Activated CD4-positive, alpha-beta T cell treated with anti-CD3 and anti-CD28 coated beads for 36 hours (primary cell): ENCODE measurements around the gene DCXR. TPM values are rescaled to one million over a fixed set of nuclear protein-coding genes. Genes with fewer than 3 reads are reported as not detected.
A peak's percentile ranks its signal among the peaks of the same experiment; 100 is the strongest.

Source experiments
- ATAC-seq: fragments of 200-7000 bp; cut with Tn5 transposase; one replicate; pipeline ENCODE4 v1.10.0; 2021; ENCODE audit warnings: mild to moderate bottlenecking, moderate library complexity
- CTCF ChIA-PET: fragments of 350-600 bp; sonication (Branson Sonifier 250); formaldehyde crosslinking; loops from one replicate; lab custom pipeline; 2021; ENCODE audit warnings: antibody characterized with exemption; lab: Charles Lee
- POLR2A ChIA-PET: fragments of 350-600 bp; sonication (Branson Sonifier 250); formaldehyde crosslinking; loops from one replicate; lab custom pipeline; 2021; ENCODE audit warnings: antibody characterized with exemption, inconsistent platforms; lab: Charles Lee
- DNase-seq: peaks from one replicate; pipeline ENCODE4 v3.0.0-alpha.2; 2020
- H3K27ac Mint-ChIP-seq: one replicate; pipeline ENCODE4 v1.8.0; 2021; ENCODE audit warnings: mixed read lengths
- H3K27me3 Mint-ChIP-seq: one replicate; pipeline ENCODE4 v1.8.0; 2021; ENCODE audit warnings: mixed read lengths
- H3K36me3 Mint-ChIP-seq: one replicate; pipeline ENCODE4 v1.8.0; 2021; ENCODE audit warnings: low read depth, mixed read lengths
- H3K4me1 Mint-ChIP-seq: one replicate; pipeline ENCODE4 v1.8.0; 2021; ENCODE audit warnings: mixed read lengths
- H3K4me3 Mint-ChIP-seq: one replicate; pipeline ENCODE4 v1.8.0; 2021; ENCODE audit warnings: mild to moderate bottlenecking, moderate library complexity, mixed read lengths
- H3K9me3 Mint-ChIP-seq: one replicate; pipeline ENCODE4 v1.8.0; 2021; ENCODE audit warnings: low read depth, mixed read lengths
- intact Hi-C, 2 experiments: fragments of 100-400 bp; cut with DNase I in 1 of 2; cut with micrococcal nuclease in 1 of 2; formaldehyde crosslinking; loops; one replicate each; pipeline versions ENCODE4 v1.14.2 to v1.15.1; 2022 to 2024; cut with DNase I, micrococcal nuclease
- total RNA-seq, 2 experiments: library from RNA; stranded (reverse); gene quantifications; one replicate each; pipeline ENCODE4 v1.2.3, GENCODE V29; 2021

DCXR gene
- total RNA-seq, 2 experiments from 2014 or later, result 105 to 166 TPM

DNA sequence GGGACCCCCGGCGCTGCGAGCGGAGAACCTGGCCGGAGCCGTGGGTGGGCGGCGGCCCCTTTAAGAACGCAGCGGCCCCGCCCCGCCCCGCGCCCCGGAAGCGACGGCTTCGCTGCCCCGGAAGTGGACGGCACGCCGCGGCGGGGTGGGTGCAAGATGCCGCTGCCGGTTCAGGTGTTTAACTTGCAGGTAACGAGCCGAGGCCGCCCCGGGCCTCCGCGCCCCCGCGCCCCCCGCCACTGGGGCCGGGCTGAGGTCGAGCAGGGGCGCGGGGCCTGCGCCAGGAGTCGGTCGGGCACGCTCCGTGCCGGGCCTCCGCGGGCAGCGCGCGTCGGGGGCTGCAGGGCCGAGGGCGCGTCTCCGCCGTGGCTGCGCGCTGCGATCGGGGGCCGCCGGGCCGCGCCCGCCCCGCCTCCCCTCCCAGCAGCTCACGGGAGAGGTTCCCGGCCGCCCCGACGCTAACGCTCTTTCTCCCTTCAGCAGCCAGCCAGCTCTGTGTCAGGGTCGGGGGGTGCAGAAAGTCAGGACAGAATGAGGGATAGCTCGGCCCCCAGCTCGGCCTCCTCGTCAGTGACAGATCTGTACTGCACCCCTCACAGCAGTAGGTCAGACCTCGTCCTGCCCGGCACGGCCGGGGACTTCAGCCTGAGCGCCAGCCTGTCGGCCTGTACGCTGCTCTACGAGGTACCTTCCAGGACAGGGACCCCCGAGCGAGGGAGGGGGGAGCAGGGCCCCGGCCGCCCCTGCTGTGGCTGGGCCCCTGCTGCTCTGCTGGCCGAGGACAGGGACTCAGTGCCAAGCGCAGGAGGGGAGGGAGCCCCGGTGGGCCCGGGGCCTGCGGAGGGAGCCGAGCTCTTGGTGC, 14.5 kb upstream of the DCXR start, which contains the start of the genes GPS1 and RFNG:
TSS of gene GPS1 (plus strand) at position 123 of the 862 bp plus-strand sequence. CDS start at position 157, 34 bp downstream.
TSS of gene RFNG (minus strand) at position 36 of the 862 bp plus-strand sequence. CDS start 45 bp downstream, outside the sequence.
- POLR2A ChIA-PET, result interaction anchor here (0.7 to 1.4 kb wide), 2 partner anchors 46 to 200 kb away, joined by 3 to 5 read pairs; partner anchors contain the start of gene FASN
- Mint-ChIP-seq H3K4me3 (peak within 1 kb of the TSS; percentile 82), H3K27me3 (no peaks in the 10 kb centered on the region), H3K27ac (peak within 1 kb of the TSS; percentile 73), H3K36me3 (peaks cover 9% of the 10 kb centered on the region), H3K9me3 (no peaks in the 10 kb centered on the region), H3K4me1 (peaks cover 21% of the 10 kb centered on the region)
- DNase-seq (peak; percentile 90), ATAC-seq (peak; percentile 91)
- intact Hi-C loops, result loop anchor here (1.0 to 2.0 kb wide), 5 partner anchors 13 to 46 kb away; partner anchors contain the start of genes DCXR (in 1 of the 2), DUS1L (in 1 of the 2), FASN (in 1 of the 2) and LRRC45 (in 1 of the 2)
- CTCF ChIA-PET, result no interaction called here

DNA sequence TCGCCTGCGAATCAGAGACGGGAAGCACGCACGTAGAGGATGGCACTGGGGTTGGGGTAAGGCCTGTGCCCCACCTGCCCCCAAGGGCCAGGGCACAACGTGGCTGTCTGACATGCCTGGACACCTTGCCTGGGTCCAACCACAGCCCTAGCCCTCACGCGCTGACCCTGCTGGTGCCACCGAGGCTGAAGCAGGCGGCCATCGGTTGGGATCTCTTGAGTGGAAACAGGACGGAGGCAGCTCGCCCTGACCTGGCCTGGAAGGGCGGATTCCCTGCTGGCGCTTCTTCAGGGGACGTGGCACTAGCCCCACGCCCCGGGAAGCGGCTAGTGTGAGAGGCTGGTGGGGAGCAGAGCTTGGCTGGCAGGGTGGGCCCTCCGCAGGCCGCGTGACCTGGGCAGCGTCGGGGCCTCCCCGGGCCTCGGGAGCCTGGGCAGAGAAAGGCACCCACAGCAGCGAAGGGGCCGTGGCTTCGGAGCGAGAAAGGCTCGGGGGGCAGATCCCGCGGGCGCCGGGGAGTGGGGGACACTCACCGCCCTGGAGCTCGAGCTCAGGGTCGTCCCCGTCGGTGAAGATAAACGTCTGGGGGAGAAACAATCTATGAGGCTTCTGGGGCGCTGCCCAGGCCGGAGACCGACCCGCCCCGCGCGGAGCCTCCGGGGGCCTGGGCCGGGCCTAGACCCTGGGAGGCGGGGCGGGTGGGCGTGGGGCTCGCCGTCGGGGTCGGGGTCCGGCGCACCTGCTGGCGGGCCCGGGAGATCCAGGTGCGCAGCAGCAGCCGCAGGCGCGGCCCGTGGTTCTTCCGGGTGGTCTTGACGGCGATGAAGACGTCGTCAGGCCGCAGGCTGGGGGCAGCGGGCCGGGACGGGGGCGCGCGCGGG, 13.5 kb upstream of the DCXR start:
- Mint-ChIP-seq H3K27me3 (no peaks in the 10 kb centered on the region), H3K4me3 (peak overlapping the region; percentile 82), H3K4me1 (peaks cover 21% of the 10 kb centered on the region), H3K36me3 (peaks cover 10% of the 10 kb centered on the region), H3K9me3 (no peaks in the 10 kb centered on the region), H3K27ac (peak overlapping the region; percentile 73)
- POLR2A ChIA-PET, result no interaction called here
- intact Hi-C loops, result loop anchor here in 1 of 2 experiments (1.0 kb wide), 4 partner anchors 14 to 47 kb away; partner anchors contain the start of genes DCXR, DUS1L, FASN and LRRC45
- ATAC-seq, result no peak
- CTCF ChIA-PET, result interaction anchor here (0.6 kb wide), 1 partner anchor 31 kb away, joined by 3 read pairs; no protein-coding TSS in a partner anchor
- DNase-seq, result peak; percentile 16

- Mint-ChIP-seq H3K4me3 (peak overlapping the region; percentile 82), H3K4me1 (peaks cover 21% of the 10 kb centered on the region), H3K36me3 (peaks cover 9% of the 10 kb centered on the region), H3K9me3 (no peaks in the 10 kb centered on the region), H3K27ac (peak overlapping the region; percentile 73), H3K27me3 (no peaks in the 10 kb centered on the region)
- DNase-seq, result peak; percentile 10
- intact Hi-C loops, result no loop called here
- ChIA-PET CTCF (interaction anchor here (0.9 kb wide), 1 partner anchor 20 kb away, joined by 3 read pairs; no protein-coding TSS in a partner anchor), POLR2A (no interaction called here)
- ATAC-seq, result no peak
Observed at GRCh38 chr17:82050152-82050760, 12.8 kb upstream of the DCXR start.

GRCh38 chr17:82049521-82049971, 12.0 kb upstream of the DCXR start:
- Mint-ChIP-seq H3K9me3 (no peaks in the 10 kb centered on the region), H3K36me3 (peaks cover 9% of the 10 kb centered on the region), H3K27ac (no peak overlapping the region), H3K4me3 (no peak overlapping the region), H3K27me3 (no peaks in the 10 kb centered on the region), H3K4me1 (peaks cover 21% of the 10 kb centered on the region)
- intact Hi-C loops, result no loop called here
- ChIA-PET CTCF (interaction anchor here (0.9 kb wide), 1 partner anchor 20 kb away, joined by 3 read pairs; no protein-coding TSS in a partner anchor), POLR2A (no interaction called here)
- DNase-seq (peak; percentile 5), ATAC-seq (no peak)

- CTCF ChIA-PET, result interaction anchor here (0.5 to 0.9 kb wide), 2 partner anchors 11 to 19 kb away, joined by 3 read pairs; partner anchors contain the start of gene DCXR
- Mint-ChIP-seq H3K4me3 (no peak overlapping the region), H3K9me3 (no peaks in the 10 kb centered on the region), H3K36me3 (peaks cover 9% of the 10 kb centered on the region), H3K4me1 (peaks cover 21% of the 10 kb centered on the region), H3K27me3 (no peaks in the 10 kb centered on the region), H3K27ac (no peak overlapping the region)
- ATAC-seq, result no peak
- POLR2A ChIA-PET, result no interaction called here
- intact Hi-C loops, result no loop called here
- DNase-seq, result no peak
Observed at GRCh38 chr17:82049106-82049505, 11.6 kb upstream of the DCXR start.

- H3K27me3 Mint-ChIP-seq, result no peaks in the 10 kb centered on the region
- CTCF ChIA-PET, result interaction anchor here (0.5 kb wide), 1 partner anchor 11 kb away, joined by 3 read pairs; the partner anchor contains the start of gene DCXR
- ATAC-seq (no peak), DNase-seq (no peak)
- POLR2A ChIA-PET, result no interaction called here
- peaks cover 18% of the 10 kb centered on the region for H3K4me1 Mint-ChIP-seq
- peaks cover 9% of the 10 kb centered on the region for H3K36me3 Mint-ChIP-seq
- H3K9me3 Mint-ChIP-seq, result no peaks in the 10 kb centered on the region
- intact Hi-C loops, result no loop called here
- H3K27ac Mint-ChIP-seq, result no peak overlapping the region
- no peak overlapping the region for H3K4me3 Mint-ChIP-seq
Observed at GRCh38 chr17:82048571-82048971, 11.1 kb upstream of the DCXR start.

DNA sequence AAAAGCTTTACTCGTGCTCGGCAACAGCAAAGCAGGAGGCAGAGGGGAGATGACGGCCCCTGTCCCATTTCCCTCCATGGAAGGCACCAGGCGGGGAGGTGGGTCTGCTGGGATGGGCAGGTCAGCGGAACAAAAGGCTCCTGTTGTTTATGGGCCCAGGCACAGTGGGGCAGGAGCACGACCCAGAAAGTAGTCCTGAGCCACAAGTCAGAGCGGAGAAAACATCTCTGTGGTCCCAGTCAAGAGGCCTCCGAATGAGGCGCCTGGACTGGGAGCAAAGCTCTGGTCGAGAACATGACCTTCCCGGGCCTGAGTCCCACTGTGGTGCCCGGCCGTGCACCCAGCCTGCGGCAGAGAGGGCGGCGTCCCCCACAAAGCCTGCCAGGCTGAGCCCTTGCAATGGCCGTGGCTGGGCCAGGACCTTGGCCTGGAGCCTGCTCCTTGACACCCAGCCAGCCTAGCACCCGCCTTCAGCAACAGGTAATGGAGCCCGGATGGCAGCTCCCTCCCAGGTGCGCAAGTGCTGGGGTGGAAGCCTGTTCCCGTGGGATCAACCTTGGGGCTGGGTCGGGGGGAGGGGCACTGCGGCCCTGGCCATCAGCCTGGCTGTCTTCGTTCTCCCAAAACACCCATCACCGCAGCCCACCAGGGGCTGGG, 10.5 kb upstream of the DCXR start:
- ChIA-PET CTCF (no interaction called here), POLR2A (no interaction called here)
- DNase-seq, result no peak
- Mint-ChIP-seq H3K36me3 (peaks cover 6% of the 10 kb centered on the region), H3K4me3 (no peak overlapping the region), H3K27ac (no peak overlapping the region), H3K27me3 (no peaks in the 10 kb centered on the region), H3K4me1 (peaks cover 13% of the 10 kb centered on the region), H3K9me3 (no peaks in the 10 kb centered on the region)
- intact Hi-C loops, result no loop called here
- ATAC-seq, result no peak

GRCh38 chr17:82047379-82047778, 9.9 kb upstream of the DCXR start:
- H3K4me1 Mint-ChIP-seq, result peaks cover 8% of the 10 kb centered on the region
- no peaks in the 10 kb centered on the region for H3K27me3 Mint-ChIP-seq
- no peak overlapping the region for H3K4me3 Mint-ChIP-seq
- intact Hi-C loops, result no loop called here
- no peak overlapping the region for H3K27ac Mint-ChIP-seq
- no peaks in the 10 kb centered on the region for H3K9me3 Mint-ChIP-seq
- ATAC-seq (no peak), DNase-seq (no peak)
- ChIA-PET CTCF (no interaction called here), POLR2A (no interaction called here)
- peaks cover 6% of the 10 kb centered on the region for H3K36me3 Mint-ChIP-seq

DNA sequence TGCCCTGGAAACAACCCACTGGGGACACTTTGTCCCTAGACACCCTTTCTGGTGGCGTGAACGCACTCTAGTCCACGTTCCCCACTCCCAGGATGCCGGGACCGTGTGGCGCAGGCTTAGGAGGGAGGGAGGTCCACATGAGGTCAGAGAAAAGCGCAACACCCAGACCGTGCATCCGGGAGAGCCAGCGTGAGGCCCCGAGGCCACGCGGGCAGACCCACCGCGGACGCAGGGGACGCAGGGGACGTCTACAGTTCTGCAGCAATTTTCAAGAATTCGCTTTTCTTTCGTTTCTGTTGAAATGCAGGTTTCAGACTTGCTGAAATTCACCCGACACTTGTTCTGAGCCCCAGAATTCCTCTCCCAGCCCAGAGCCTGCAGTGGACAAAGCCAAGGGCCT, 9.4 kb upstream of the DCXR start:
- CTCF ChIA-PET, result no interaction called here
- POLR2A ChIA-PET, result no interaction called here
- intact Hi-C loops, result no loop called here
- Mint-ChIP-seq H3K9me3 (no peaks in the 10 kb centered on the region), H3K27ac (no peak overlapping the region), H3K4me1 (peaks cover 8% of the 10 kb centered on the region), H3K36me3 (peaks cover 6% of the 10 kb centered on the region), H3K4me3 (no peak overlapping the region), H3K27me3 (no peaks in the 10 kb centered on the region)
- DNase-seq, result no peak
- no peak for ATAC-seq

DNA sequence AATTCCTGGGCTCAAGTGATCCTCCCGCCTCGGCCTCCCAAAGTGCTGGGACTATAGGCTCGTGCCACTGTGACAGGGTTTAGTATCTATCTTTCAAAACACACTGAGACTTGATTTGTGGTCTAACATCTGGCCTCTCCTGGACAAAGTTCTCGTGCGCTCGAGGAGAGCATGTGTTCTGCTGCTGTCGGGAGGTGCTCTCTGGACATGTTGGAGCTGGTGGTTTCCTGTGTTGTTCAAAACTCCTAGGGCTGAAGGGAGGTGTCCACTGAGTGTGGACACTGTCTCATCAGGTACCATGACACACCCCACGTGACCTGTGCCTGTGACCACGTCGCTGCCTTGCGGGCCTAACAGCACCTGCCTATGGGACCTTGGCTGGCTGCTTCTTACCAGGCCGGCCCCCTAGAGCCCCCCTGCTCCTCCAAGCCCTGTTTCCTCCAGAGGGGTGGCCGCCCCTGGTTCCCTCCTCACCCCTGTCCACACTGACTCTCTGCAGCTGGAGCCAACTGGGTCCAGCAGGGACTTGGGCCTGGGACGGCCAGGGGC, 8.5 kb upstream of the DCXR start:
- Mint-ChIP-seq H3K27me3 (no peaks in the 10 kb centered on the region), H3K27ac (no peak overlapping the region), H3K4me3 (no peak overlapping the region), H3K36me3 (peaks cover 6% of the 10 kb centered on the region), H3K4me1 (peaks cover 8% of the 10 kb centered on the region), H3K9me3 (no peaks in the 10 kb centered on the region)
- ChIA-PET CTCF (no interaction called here), POLR2A (no interaction called here)
- DNase-seq, result no peak
- intact Hi-C loops, result no loop called here
- ATAC-seq, result no peak
